Measurements from ENCODE around the gene FAM3A. TPM values are rescaled to one million over a fixed set of nuclear protein-coding genes. Genes with fewer than 3 reads are reported as not detected.

Gene FAM3A
- total and polyA plus RNA-seq, 2 experiments from 2014 or later: 12.0 to 16.5 TPM

GRCh38 chrX:154509455-154509854 is 6.6 kb downstream of the FAM3A start (continued):
- no peak for TF ChIP-seq REST (IDR thresholded peaks at IDR 0.05; ENCODE audit: unreplicated experiment)
- no peak for TF ChIP-seq ZNF331 (CRISPR knock-in tag; IDR thresholded peaks at IDR 0.05; ENCODE audit: low read depth)
- no peak for TF ChIP-seq JUNB (IDR thresholded peaks at IDR 0.05; ENCODE audit: unreplicated experiment)
- TF ChIP-seq, protein P1, sequence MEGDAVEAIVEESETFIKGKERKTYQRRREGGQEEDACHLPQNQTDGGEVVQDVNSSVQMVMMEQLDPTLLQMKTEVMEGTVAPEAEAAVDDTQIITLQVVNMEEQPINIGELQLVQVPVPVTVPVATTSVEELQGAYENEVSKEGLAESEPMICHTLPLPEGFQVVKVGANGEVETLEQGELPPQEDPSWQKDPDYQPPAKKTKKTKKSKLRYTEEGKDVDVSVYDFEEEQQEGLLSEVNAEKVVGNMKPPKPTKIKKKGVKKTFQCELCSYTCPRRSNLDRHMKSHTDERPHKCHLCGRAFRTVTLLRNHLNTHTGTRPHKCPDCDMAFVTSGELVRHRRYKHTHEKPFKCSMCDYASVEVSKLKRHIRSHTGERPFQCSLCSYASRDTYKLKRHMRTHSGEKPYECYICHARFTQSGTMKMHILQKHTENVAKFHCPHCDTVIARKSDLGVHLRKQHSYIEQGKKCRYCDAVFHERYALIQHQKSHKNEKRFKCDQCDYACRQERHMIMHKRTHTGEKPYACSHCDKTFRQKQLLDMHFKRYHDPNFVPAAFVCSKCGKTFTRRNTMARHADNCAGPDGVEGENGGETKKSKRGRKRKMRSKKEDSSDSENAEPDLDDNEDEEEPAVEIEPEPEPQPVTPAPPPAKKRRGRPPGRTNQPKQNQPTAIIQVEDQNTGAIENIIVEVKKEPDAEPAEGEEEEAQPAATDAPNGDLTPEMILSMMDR (conservative IDR thresholded peaks at IDR 0.05; ENCODE audit: low read depth in 2 of 2): no peak
- TF ChIP-seq STAT1 (IDR thresholded peaks at IDR 0.05; ENCODE audit: unreplicated experiment): no peak

GRCh38 chrX:154508384-154508745 is 7.7 kb downstream of the FAM3A start:
- no peaks in the 10 kb centered on the region for H3F3A ChIP-seq (replicated peaks; ENCODE audit: low read depth)
- no peaks in the 10 kb centered on the region for H3K4me1 Mint-ChIP-seq
- no peaks in the 10 kb centered on the region for H3K9me3 Mint-ChIP-seq
- DNase-seq (ENCODE audit: low spot score) (no peak), ATAC-seq (no peak)
- no peak overlapping the region for H2AFZ ChIP-seq
- H3K4me2 ChIP-seq: no peak overlapping the region
- H3K36me3 Mint-ChIP-seq (ENCODE audit: low read depth): peaks cover 13% of the 10 kb centered on the region; the same call in 2 of the 3 replicates
- H3K36me3 ChIP-seq (ENCODE audit: insufficient read depth): no peaks in the 10 kb centered on the region
- no peak overlapping the region for H3K4me3 ChIP-seq
- H3K4me3 Mint-ChIP-seq: no peak overlapping the region
- H4K20me1 ChIP-seq (replicated peaks; ENCODE audit: insufficient read depth): no peaks in the 10 kb centered on the region
- no peaks in the 10 kb centered on the region for H3K27me3 ChIP-seq (ENCODE audit: insufficient read depth)
- no peaks in the 10 kb centered on the region for H3K4me1 ChIP-seq (ENCODE audit: insufficient read depth)
- no peak overlapping the region for H3K27ac Mint-ChIP-seq
- no peaks in the 10 kb centered on the region for H3K9me2 ChIP-seq (ENCODE audit: insufficient read depth)
- no peaks in the 10 kb centered on the region for H3K79me2 ChIP-seq (replicated peaks; ENCODE audit: insufficient read depth)
- H3K27me3 Mint-ChIP-seq (ENCODE audit: insufficient read depth, low read depth, poor library complexity): no peaks in the 10 kb centered on the region
- H3K27ac ChIP-seq (ENCODE audit: low read depth): no peak overlapping the region
- TF ChIP-seq NANOG (IDR thresholded peaks at IDR 0.05; ENCODE audit: borderline replicate concordance) (no peak), EZH2phosphoT487 (IDR thresholded peaks at IDR 0.05; ENCODE audit: unreplicated experiment) (no peak), ZNF462 (CRISPR knock-in tag; IDR thresholded peaks at IDR 0.05) (no peak), POLR2AphosphoS5 (IDR thresholded peaks at IDR 0.05; ENCODE audit: low read depth) (no peak), ETS1 (IDR thresholded peaks at IDR 0.05) (no peak), JUNB (IDR thresholded peaks at IDR 0.05; ENCODE audit: unreplicated experiment) (no peak)

All from GM23338 (cell line).